Endothelial cell of umbilical vein (primary cell): ENCODE measurements around the gene COL6A2. TPM values are rescaled to one million over a fixed set of nuclear protein-coding genes. Genes with fewer than 3 reads are reported as not detected.

Source experiments
- BruUV-seq: library from RNA; stranded (reverse); fragments of 400-500 nt; replicated peaks from 2 replicates; lab custom pipeline; 2021; lab: Mats Ljungman, UMichigan
- CTCF ChIA-PET: fragments of 300-600, 350-600 bp; sonication (Branson Sonifier 250); formaldehyde crosslinking; loops from one replicate; lab custom pipeline; 2021; ENCODE audit warnings: antibody characterized with exemption, inconsistent platforms; lab: Charles Lee
- POLR2A ChIA-PET: fragments of 300-600, 350-600 bp; sonication (Branson Sonifier 250); formaldehyde crosslinking; loops from one replicate; lab custom pipeline; 2021; ENCODE audit warnings: antibody characterized with exemption, inconsistent platforms; lab: Charles Lee
- DNase-seq: peaks from one replicate; pipeline ENCODE4 v3.0.0-alpha.2; 2011; ENCODE audit warnings: low read depth, low spot score
- FAIRE-seq: peaks from 2 replicates; lab custom pipeline; 2011; peaks lifted over from hg19 to GRCh38; lab: Jason Lieb, UNC
- H2AFZ ChIP-seq: 2 replicates; pipeline ENCODE4 v1.6.0; 2012; ENCODE audit warnings: low read depth, low read length, control low read depth, inconsistent platforms
- H3K27ac ChIP-seq: 2 replicates; pipeline ENCODE4 v1.5.1; 2011; ENCODE audit warnings: low read depth, mild to moderate bottlenecking, control low read depth, low read length, moderate library complexity; ENCODE audit not compliant: insufficient read depth
- H3K27me3 ChIP-seq, 2 experiments: 2 replicates each; pipeline versions ENCODE4 v1.6.0 to v1.6.1; 2011; ENCODE audit warnings: low read length in 2 of 2, mixed read lengths in 1 of 2; ENCODE audit not compliant: control insufficient read depth in 2 of 2, insufficient read depth in 2 of 2
- H3K36me3 ChIP-seq, 2 experiments: 2 replicates in 1 of 2; 3 replicates in 1 of 2; pipeline ENCODE4 v1.5.1; 2011; ENCODE audit warnings: low read length in 2 of 2, mild to moderate bottlenecking in 1 of 2, moderate library complexity in 1 of 2; ENCODE audit not compliant: control insufficient read depth in 2 of 2, insufficient read depth in 2 of 2; ENCODE audit errors: extremely low read depth in 1 of 2
- H3K4me1 ChIP-seq: 3 replicates; pipeline ENCODE4 v1.5.1; 2011; ENCODE audit warnings: mild to moderate bottlenecking, low read length; ENCODE audit not compliant: control insufficient read depth, insufficient read depth; ENCODE audit errors: extremely low read depth
- H3K4me2 ChIP-seq: 2 replicates; pipeline ENCODE4 v1.6.1; 2011; ENCODE audit warnings: low read length, control low read depth, mixed read lengths; ENCODE audit not compliant: insufficient read depth
- H3K4me3 ChIP-seq, 3 experiments: fragments of 200-600 bp in 1 of 3; sonication (generic), shearing (Covaris generic) in 1 of 3; replicated peaks in 1 of 3; 2 replicates each; pipeline ENCODE4 v1.5.1; 2011 to 2016; ENCODE audit warnings: control low read depth in 3 of 3, low read length in 3 of 3, mild to moderate bottlenecking in 2 of 3, inconsistent platforms in 1 of 3, low read depth in 1 of 3, moderate library complexity in 1 of 3; ENCODE audit not compliant: insufficient read depth in 1 of 3
- H3K79me2 ChIP-seq: 2 replicates; pipeline ENCODE4 v1.6.0; 2012; ENCODE audit warnings: low read length, inconsistent platforms; ENCODE audit not compliant: control insufficient read depth, insufficient read depth
- H3K9ac ChIP-seq: replicated peaks from 2 replicates; pipeline ENCODE3; 2011; ENCODE audit warnings: low read length, control low read depth; ENCODE audit not compliant: insufficient read depth; ENCODE audit errors: extremely low read depth
- H3K9me1 ChIP-seq: replicated peaks from 3 replicates; pipeline ENCODE4 v1.6.0; 2011; ENCODE audit warnings: mild to moderate bottlenecking, low read length; ENCODE audit not compliant: control insufficient read depth, insufficient read depth; ENCODE audit errors: extremely low read depth
- H3K9me3 ChIP-seq: replicated peaks from 2 replicates; pipeline ENCODE4 v1.5.1; 2012; ENCODE audit warnings: low read length, inconsistent platforms; ENCODE audit not compliant: control insufficient read depth, insufficient read depth
- H4K20me1 ChIP-seq: replicated peaks from 2 replicates; pipeline ENCODE3; 2011; ENCODE audit warnings: mild to moderate bottlenecking, low read length; ENCODE audit not compliant: control insufficient read depth, insufficient read depth; ENCODE audit errors: extremely low read depth
- CTCF ChIP-seq, 2 donors: IDR thresholded peaks; 1 replicate in 1 of 2; 2 replicates in 1 of 2; pipeline ENCODE4 v1.5.1; 2011; ENCODE audit warnings: low read length in 2 of 2, mild to moderate bottlenecking in 2 of 2, moderate library complexity in 2 of 2, control low read depth in 1 of 2, inconsistent platforms in 1 of 2, low read depth in 1 of 2; ENCODE audit not compliant: insufficient read depth in 1 of 2; ENCODE audit errors: extremely low read depth in 1 of 2
- EZH2 ChIP-seq: IDR thresholded peaks from 2 replicates; pipeline ENCODE4 v1.6.1; 2012; ENCODE audit warnings: borderline replicate concordance, low read depth, mild to moderate bottlenecking, moderate library complexity, low read length, inconsistent platforms; ENCODE audit not compliant: severe bottlenecking
- FOS ChIP-seq: IDR thresholded peaks from 2 replicates; pipeline ENCODE4 v1.6.1; 2011; ENCODE audit warnings: mild to moderate bottlenecking, low read length, moderate library complexity, borderline replicate concordance; ENCODE audit not compliant: insufficient read depth
- GATA2 ChIP-seq: IDR thresholded peaks from 2 replicates; pipeline ENCODE4 v1.7.0; 2011; ENCODE audit warnings: low read depth, mild to moderate bottlenecking, moderate library complexity, mixed read lengths, low read length; ENCODE audit not compliant: insufficient read length, insufficient read depth
- JUN ChIP-seq: IDR thresholded peaks from 2 replicates; pipeline ENCODE4 v1.6.1; 2011; ENCODE audit warnings: borderline replicate concordance, low read depth; ENCODE audit not compliant: insufficient read length, insufficient read depth
- MAX ChIP-seq: IDR thresholded peaks from 2 replicates; pipeline ENCODE4 v1.6.1; 2011; ENCODE audit not compliant: insufficient read depth, insufficient read length
- MYC ChIP-seq: IDR thresholded peaks from one replicate; pipeline ENCODE4 v1.6.1; 2011; ENCODE audit warnings: mild to moderate bottlenecking, low read depth, low read length
- POLR2A ChIP-seq: IDR thresholded peaks from 2 replicates; pipeline ENCODE4 v1.6.1; 2012; ENCODE audit warnings: low read depth, mild to moderate bottlenecking, control low read depth, low read length
- POLR2AphosphoS5 ChIP-seq: IDR thresholded peaks from 2 replicates; pipeline ENCODE4 v1.6.1; 2012; ENCODE audit warnings: low read depth, mild to moderate bottlenecking, control low read depth, low read length, moderate library complexity; ENCODE audit not compliant: insufficient read depth
- dilution Hi-C: fragments of 300-500 bp; cut with MboI; formaldehyde crosslinking; loops from one replicate; pipeline ENCODE4 v1.15.0; 2019; ENCODE audit warnings: low sequenced_read_pairs; ENCODE audit not compliant: extremely low pct_ligation_motif_present
- intact Hi-C: fragments of 100-400 bp; cut with micrococcal nuclease; formaldehyde crosslinking; loops from one replicate; pipeline ENCODE4 v1.10.0; 2022
- polyA plus RNA-seq, 4 experiments: library from polyadenylated mRNA; depleted of rRNA in 3 of 4; stranded (reverse) in 3 of 4; unstranded in 1 of 4; fragments of >200 nt; gene quantifications; 2 replicates each; pipeline versions ENCODE4 v1.2.1 to v1.2.3, GENCODE V29; 2011 to 2012; ENCODE audit warnings: missing spikeins in 1 of 4
- total RNA-seq: library from RNA; stranded (reverse); gene quantifications from 2 replicates; pipeline ENCODE4 v1.2.3, GENCODE V29; 2021

COL6A2 gene
- total and polyA plus RNA-seq, 2 donors (not counting 3 experiments of a cell fraction or from before 2014, with no cell fraction given) = 3.4 to 6.1 TPM

GRCh38 chr21:46087641-46088040, 10.3 kb upstream of the COL6A2 start:
- dilution Hi-C loops = no loop called here
- Histone ChIP-seq H3K4me3 (no peak overlapping the region), H3K9me3 (no peaks in the 10 kb centered on the region), H3K4me1 (no peaks in the 10 kb centered on the region), H2AFZ (no peak overlapping the region), H3K27ac (no peak overlapping the region), H3K4me2 (no peak overlapping the region), H4K20me1 (no peaks in the 10 kb centered on the region), H3K9ac (no peak overlapping the region), H3K9me1 (no peaks in the 10 kb centered on the region), H3K27me3 (peaks cover 0 to 2% of the 10 kb centered on the region in 2 experiments), H3K36me3 (no peaks in the 10 kb centered on the region), H3K79me2 (no peaks in the 10 kb centered on the region)
- intact Hi-C loops = no loop called here
- BruUV-seq = no TSS peak
- no peak for FAIRE-seq
- ChIA-PET POLR2A (no interaction called here), CTCF (interaction anchor here (1.2 kb wide), 1 partner anchor 114 kb away, joined by 3 read pairs; no protein-coding TSS in a partner anchor)
- no peak for DNase-seq
- TF ChIP-seq GATA2 (no peak), POLR2A (no peak), MAX (no peak), JUN (no peak), CTCF (IDR thresholded peaks at IDR 0.05; ENCODE audit: extremely low read depth in 1 of 2, insufficient read depth in 1 of 2, low read depth in 1 of 2, low read length in 2 of 2) (no peak), MYC (no peak), FOS (no peak), EZH2 (no peak), POLR2AphosphoS5 (no peak)
